A204.1 (cell line): ENCODE data around the gene GLIS2.

Experiments used
- FAIRE-seq: peaks from 2 replicates; lab custom pipeline; 2012; peaks lifted over from hg19 to GRCh38; lab: Jason Lieb, UNC

Gene GLIS2

DNA sequence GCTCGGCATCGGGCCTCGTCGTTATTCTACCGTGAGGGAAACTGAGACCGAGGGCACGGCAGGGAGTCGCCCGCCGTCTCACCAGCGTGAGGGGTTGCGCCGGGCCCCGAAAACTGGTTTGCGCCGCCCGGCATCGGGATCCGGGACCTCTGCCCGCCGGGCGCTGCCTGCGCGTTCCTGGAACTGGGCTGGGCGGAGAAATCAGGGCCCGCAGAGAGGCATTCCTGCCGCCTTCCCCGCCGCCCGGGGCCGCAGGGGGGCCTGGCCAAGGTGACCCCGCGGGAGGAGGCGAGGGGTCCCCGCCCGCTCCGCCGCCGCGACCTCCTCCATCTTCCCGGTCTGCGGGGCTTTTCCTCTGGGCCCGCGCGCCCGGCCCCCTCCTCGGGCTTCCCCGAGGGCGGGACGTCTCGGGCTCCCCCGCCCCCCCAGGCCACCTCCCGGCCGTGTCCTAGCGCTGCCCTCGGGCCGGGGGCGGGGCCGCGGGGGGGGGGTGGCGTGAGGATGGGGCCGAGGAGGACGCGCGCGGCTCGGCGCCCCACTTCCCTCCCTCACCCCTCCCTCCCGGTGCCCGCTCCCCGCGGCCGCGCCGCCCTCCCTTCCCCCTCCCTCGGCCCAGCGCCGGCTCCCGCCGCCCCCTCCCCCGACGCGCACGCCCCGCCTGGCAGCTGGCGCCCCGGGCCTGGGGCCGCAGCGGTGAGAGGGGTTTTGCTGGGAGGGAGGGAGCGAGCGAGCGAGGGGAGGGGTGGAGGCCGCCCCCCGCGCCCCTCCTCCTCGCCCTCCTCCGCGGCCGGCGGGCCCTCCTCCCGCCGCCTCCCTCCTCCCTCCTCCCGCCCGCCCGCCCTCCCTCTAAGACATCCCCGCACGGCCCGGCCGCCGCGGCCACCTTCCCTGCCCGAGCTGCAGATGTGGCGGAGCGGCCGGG, at the start of gene GLIS2:
TSS of gene GLIS2 (plus strand) at position 882 of the 922 bp plus-strand sequence. CDS start 16,214 bp downstream, outside the sequence.
- FAIRE-seq: no peak

DNA sequence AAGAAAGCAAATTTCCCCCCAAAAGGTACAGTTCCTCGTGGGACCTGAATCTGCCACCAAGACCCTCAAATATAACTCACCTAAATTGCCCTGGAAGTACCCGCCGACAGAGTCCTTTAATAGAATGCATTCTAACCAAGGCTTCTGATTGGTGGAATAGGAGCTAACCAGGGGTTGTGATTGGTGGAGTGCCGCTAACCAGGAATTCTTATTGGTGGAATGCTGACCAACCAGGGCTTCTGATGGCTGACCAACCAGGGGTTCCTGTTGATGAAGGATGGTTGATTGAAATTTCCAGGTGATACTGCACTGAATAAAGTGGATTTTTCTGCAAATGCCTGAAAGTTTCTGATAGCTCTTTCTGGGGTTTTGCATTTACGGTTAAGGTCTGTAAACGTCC, 49.5 kb upstream of the GLIS2 start:
- FAIRE-seq: no peak

DNA sequence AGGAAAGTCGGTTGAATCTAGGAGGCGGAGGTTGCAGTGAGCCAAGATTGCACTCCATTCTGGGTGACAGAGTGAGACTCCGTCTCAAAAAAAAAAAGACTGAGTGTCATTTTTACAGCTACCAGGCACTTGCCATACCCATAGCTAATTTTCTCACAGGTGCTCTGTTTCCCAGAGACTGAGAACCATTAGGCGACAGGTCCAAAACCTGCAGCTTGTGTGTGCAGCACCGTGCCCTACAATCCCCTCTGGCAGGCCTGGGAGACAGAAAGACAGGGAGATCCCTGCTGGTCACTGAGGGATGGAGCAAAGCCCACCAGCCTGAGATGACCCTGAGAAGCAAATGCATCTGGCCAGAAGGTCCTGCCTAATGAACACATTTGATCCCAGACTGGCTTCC, 45.8 kb upstream of the GLIS2 start:
- no peak for FAIRE-seq

DNA sequence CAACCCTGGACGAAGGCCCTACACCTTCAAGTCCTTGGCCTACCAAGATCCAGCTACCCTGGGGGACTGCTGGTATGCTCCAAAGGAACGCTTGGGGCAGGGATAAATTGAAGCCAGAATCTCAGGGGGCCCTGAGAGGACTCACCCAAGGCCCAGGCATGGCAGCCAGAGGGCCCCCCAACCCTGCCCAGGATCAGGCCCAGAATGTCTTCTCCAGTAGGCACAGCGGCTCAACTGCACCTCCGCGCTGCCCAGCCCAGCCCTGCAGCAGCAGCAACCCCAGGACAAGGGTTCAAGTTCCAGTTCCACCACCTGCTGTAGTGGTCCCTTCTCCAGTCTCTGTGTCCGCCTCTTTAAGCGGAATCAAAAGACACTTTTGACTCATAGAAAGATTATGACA, 45.3 kb upstream of the GLIS2 start:
- FAIRE-seq: no peak

DNA sequence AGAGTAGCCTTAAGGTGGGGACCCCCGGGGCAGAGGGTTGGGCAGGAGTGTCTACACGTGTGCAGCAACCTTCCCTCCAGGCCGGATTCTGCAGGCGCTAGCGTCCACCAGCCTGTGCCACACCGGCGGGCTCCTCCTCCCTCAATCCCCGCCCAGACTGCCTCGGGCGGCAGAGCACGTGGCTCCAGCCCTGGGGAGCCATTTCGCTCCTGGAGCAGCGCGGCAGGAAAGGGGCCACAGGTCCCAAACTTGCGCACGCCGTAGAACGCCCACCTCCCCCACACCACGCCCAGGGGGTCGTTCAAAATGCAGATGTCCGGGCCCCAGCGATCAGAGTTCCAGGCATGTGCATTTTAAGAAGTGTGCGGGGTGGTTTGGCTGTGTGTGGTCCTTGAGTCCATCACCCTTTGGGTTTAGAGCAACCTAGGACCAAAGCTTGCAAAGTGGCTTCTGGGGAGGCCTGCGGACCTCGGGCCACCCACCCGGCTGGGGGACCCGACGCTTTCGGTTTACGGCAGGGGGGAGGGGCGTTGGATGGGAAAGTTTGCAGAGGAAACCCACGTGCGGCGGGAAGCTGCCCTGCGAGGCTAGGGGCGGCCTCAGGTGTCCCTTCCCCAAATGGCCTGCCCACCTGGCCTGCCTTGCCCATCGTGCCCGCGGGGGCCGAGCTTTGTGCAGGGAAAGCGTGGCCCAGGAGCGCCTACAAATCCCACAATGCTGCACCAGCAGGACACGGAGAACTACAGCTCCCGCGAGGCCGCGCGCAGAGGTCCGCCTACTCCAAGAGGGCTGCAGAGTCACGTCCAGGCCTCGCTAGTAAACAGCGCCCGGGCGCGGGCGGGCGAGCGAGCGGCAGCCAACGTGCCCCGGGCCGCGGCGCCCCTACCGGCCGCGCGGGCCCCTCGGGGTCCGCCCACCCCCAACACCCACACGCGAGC, 44.4 kb upstream of the GLIS2 start:
- FAIRE-seq: no peak

DNA sequence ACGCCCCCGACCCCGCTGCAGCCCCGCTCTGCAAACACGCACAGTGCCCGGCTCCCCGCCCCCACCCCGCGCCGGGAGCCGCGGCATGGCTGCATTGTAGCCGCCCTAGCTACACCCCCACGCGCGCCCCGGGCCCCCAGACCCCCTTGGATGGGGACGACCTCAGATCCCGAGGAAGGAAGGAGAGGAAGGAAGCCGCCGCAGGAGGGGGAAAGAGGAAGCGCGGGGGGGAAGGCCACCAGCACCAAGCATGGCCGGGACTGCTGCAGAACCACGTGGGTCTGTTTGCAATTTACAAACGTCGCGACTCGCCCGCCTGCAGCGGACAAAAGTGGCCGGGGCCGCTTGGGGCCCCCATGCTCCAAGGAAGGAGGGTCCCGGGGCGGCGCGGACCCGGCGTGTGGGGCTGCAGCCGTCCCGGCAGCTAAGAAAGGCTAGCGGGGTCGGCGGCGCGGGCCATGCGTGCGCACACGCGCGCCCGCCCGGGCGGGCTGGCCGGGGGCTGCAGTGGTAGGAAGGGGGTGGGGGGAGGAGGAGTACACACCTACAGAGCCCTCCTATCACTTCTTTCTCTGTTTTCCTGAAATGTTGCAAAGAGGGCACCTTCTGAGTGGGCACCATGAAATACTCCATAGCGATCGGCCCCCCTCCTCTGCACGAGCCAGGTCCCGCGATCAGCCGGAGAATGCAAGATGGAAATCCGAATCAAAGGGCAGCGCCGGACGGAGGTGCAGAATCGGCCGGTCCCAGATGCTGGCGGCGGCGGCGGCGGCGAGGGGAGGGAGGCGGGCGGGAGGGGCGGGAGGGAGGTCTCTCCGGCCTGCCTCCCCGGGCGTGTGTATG, 43.5 kb upstream of the GLIS2 start:
- FAIRE-seq: no peak

DNA sequence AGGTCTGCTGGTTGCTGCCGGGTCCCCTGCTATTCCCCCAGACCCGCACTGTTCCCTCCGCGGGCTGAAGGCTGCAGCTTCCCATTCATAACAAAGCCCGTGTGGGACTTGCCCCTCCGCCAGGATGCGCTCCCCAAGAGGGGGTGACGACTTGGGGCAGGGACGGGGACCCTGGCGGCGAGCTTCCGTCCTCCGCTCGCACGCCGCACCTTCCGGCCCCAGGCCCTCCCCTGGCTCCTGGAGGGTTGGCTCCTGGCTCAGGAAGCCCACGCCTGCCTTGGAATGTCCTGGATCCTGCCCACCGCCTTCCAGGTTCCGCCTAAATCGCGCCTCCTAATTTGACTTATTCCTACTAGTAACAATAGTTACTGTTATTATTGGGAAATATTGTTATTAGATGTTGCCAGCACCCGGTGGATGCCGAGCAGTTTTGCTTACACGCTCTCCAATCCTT, 42.0 kb upstream of the GLIS2 start:
- FAIRE-seq: no peak

DNA sequence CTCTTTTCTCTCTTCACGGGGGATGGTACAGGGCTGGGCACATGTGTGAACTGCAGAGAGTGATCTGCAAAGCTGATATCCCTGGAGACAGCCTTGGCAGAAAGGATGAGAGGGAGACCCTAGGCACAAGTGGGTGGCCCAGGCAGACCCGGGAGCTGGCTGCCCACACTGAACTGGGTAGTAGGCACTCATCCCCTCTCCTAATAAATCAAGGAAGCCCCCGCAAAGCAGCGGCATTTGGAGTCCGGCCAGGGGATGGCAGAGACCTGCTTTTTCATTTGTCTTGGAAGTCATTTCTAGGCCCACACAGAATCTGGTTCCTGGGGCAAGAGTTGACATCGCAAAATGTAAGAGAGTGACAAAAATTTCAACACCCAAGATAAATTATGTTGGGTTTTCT, 40.0 kb upstream of the GLIS2 start:
- no peak for FAIRE-seq

DNA sequence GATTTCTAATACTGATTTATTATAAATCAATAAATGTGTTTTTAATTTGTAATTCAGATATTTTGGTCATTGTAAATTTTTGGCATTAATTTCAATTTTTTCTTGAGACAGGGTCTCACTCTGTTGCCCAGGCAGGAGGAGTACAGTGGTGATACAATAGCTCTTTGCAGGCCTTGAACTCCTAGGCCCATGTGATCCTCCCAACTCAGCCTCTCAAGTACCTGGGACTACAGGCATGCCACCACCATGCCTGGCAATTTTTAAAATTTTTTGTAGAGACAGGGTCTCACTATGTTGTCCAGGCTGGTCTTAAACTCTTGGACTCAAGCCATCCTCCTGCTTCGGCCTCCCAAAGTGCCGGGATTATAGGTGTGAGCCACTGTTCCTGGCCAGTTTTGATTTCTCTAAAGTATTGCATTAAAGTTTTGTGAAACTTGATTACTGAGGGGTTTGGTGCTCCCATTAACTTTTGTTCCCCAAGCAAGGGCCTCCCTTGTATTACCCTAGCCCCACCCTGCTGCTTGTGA, 37.8 kb upstream of the GLIS2 start:
- no peak for FAIRE-seq

DNA sequence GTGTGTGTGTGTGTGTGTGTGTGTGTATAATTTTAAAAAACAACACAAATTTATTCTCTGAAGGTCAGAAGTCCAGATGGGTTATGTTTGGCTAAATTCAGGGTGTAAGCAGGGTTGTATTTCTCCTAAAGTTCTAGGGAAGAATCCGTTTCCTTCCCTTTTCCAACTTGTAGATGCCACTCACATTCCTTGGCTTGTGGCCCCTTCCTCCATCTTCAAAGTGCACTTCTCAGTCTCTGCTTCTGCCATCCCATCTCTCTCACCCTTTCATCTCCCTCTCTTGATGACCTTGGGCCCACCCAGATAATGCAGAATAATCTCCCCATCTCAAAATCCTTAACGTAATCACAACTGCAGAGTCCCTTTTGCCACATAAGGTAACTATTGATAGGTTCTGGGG, 35.2 kb upstream of the GLIS2 start:
- FAIRE-seq: no peak

DNA sequence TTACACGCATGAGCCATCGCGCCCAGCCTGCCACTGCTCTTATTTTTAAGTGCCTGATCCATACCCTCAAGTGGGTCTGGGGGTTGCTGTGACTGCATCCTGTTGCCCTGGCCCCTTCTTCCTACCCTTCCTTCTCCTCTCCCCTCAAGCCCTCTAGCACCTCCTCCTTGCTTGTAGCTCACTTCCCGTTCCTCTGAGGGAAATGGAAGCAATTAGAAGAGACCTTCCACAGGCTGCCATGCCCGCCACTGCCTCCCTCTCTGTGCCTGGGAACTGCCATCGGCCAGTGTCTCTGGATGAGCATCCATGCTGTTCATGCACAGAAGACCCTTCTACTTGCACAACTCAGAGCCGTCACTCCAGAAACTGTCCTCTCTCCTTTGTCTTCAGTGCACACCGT, 32.4 kb upstream of the GLIS2 start:
- FAIRE-seq: no peak

DNA sequence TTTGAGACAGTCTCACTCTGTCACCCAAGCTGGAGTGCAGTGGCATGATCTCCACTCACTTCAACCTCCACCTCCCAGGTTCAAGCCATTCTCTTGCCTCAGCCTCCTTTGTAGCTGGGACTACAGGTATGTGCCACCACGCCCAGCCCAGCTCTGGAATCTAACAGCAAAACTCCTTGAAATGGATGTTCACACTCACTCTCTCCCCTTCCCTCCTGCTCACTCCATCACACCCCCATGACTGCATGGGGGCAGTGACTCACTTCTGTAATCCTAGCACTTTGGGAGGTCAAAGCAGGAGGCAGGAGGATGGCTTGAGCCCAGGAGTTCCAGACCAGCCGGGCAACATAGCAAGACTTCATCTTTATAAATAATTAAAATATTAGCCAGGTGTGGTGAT, 31.9 kb upstream of the GLIS2 start:
- FAIRE-seq: no peak

DNA sequence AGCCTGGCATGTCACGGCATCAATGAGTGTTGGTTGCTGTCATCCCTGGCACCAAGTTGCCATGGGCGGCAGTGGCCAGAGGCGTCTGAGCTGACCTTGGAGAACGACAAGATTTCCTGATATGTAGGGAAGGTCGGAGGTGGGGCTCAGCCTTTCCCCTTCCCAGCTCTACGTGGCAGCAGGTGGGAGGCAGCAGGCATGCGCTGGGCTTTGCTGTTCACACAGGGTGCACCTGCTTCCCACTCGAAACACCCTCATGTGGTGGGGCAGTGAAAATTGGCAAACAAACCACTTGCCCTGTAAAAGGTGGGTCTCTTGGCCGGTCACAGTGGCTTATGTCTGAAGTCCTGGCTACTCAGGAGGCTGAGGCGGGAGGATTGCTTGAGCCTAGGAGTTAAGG, 30.7 kb upstream of the GLIS2 start:
- FAIRE-seq: no peak

DNA sequence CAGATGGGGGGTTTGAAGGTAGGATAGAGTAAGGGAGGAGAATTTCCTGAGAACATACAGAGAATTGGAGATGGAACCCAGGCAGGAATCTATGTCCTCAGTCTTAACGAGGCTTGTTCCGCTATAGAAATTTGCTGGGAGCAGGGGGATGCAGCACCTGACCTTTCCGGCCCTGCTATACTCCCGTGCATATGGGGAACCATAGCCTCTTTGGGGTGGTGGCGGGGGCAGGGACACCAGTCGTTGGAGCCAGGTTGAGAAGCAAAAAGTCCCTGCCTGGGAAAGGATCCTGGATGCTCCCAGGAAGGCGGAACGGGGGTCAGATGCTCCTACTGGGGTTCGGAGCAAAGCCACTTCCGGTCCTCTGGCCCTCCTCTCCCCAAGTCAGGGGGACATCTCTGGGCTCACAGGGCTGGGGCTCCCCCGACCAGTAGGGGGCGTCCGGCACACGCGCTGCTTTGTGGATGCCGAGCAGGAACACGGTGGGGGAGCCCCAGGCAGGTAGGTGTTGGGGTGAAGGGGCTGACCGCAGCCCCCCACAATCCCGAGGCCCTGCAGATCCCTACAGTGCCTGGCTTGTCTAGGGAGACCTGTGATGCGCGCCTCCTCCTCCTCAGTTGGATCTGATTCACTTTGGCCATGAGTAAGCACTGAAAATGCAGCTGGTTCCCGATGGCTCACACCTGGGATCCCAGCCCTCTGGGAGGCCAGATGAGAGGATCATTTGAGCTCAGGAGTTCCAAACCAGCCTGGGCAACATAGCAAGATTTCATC, 27.5 kb upstream of the GLIS2 start:
- no peak for FAIRE-seq

DNA sequence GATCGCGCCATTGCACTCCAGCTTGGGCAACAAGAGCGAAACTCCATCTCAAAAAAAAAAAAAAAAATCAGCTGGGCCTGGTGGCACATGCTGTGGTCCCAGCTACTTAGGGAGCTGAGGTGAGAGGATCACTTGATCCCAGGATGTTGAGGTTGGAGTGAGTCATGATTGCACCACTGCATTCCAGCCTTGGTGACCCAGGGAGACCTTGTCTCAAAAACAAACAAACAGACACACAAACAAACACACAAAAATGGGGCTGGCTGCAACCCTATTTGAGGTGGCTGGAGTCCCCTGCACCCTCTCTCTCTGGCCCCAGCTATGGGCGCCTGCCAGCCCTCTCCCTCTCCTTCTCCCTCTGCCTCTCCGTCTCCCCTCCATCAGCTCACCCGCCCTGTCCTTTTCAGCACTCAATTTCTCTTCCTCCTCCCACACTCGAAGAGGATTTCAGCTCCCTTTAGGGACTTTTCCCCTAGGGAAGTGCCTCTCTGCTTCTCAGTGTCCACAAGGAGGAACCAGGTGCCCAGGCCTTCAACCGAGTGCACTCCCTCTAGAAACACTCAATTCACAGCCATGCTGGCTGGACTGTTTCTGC, 25.5 kb upstream of the GLIS2 start:
- no peak for FAIRE-seq

DNA sequence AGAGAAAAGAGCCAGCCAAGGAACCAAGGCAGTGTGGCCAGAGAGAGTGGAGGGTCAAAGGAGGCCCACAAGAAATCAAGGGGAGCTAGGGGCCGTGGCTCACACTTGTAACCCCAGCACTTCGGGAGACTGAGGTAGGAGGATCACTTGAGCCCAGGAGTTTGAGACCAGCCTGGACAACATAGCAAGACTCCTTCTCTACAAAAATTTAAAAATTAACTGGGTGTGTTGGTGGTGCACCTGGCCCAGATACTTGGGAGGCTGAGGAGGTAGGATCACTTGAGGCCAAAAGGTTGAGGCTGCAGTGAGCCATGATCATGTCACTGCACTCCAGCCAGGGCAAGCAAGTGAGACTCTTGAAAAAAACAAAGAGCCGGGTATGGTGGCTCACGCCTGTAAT, 24.2 kb upstream of the GLIS2 start:
- FAIRE-seq: no peak

DNA sequence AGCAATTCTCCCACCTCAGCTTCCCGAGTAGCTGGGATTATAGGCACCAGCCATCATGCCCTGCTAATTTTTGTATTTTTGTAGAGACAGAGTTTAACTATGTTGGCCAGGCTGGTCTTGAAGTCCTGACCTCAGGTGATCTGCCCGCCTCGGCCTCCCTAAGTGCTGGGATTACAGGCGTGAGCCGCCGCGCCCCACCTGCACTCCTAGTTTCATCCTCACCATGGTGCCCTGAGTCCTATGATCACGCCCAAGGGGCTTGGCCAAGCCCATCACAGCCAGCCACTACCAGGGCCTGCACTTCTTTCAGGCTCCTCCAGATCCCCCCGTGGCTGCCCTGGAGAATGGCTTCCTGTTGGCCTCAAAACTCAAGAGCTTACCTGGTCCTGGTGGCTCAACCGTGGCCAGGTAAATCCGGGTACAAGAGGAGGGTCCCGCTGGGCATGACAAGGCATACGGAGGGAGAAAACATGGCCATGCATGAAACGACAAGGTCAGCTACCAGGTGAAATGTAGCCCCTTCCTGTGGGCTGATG, 22.6 kb upstream of the GLIS2 start:
- no peak for FAIRE-seq

DNA sequence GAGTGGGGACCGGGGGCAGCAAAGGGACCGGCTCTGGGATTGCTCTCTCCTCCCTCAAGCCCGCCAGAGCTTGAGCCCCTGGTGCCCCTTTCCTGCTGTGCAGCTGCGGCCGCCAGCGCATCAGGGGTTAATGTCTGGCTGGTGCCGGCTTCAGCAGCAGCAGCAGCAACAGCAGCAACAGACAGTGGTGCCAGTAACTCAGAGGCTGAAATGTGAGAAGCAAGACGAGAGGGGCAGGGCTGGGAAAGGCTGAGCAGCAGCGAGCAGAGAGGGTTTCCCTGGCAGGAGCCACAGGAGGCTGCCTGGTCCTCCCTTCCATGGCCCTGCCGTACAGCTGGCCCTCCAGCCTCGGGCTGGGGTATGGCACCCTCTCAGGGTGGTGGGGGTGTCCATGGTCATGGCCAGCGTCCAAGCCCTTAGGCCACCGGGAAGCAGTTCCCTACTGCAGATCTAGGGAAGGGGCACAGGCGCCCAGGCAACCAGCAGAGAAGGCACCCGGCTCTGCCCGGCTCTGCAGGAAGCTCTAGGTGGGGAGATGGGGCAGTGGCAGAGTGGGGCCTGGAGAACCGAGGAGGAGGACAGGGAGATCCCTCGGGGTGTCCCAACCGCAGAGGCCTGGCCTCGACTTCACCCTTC, 21.9 kb upstream of the GLIS2 start:
- no peak for FAIRE-seq

DNA sequence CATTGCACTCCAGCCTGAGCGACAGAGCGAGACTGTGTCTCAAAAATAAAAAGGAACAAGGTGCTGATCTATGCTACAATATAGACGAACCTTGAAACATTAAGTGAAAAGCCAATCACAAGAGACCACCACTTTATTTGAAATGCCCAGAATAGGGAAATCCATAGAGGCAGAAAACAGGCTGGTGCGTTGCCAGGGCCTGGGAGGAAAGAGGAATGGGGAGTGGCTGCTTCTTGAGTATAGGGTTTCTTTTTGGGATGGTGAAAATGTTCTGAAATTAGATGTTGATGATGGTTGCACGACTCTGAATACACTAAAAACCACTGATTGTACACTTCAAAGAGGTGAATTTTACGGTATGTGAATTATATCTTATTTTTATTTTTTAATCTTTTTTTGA, 20.3 kb upstream of the GLIS2 start:
- no peak for FAIRE-seq

DNA sequence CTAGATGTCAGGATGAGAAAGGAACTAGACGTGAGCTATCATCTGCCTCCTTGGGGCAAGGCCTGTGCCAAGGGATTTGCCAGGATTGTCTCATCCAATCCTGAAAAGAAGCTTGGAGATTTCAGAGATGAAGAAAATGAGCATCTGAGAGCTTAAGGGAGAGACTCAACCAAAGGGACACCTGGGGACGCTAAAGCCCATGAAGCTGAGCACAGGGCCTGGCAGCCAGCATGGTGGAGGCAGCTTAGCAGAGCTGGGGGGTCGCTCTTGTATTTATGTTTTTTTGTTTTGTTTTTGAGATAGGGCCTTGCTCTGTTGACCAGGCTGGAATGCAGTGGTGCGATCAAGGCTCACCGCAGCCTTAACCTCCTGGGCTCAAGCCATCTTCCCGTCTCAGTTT, 18.4 kb upstream of the GLIS2 start:
- FAIRE-seq: no peak
